Measurements from ENCODE around the gene TXLNB.

Gene TXLNB

GRCh38 chr6:139198529-139199288 lies 93.1 kb downstream of the TXLNB start:
- WGBS, 2 experiments (ENCODE audit: insufficient coverage in 2 of 2) = 87 to 100% methylated on average over 1 to 2 of the region's 4 CpGs
- Histone ChIP-seq H3K4me3 (ENCODE audit: extremely low read depth, insufficient read depth, low read length, poor library complexity, severe bottlenecking) (no peak overlapping the region), H3K9me3 (ENCODE audit: control insufficient read depth, low read length) (no peaks in the 10 kb centered on the region), H3K27ac (ENCODE audit: low read depth, low read length, severe bottlenecking) (no peak overlapping the region), H3K4me1 (ENCODE audit: control insufficient read depth, insufficient read depth, low read length, poor library complexity, severe bottlenecking) (no peaks in the 10 kb centered on the region), H3K36me3 (ENCODE audit: control insufficient read depth, insufficient read depth, low read length) (no peaks in the 10 kb centered on the region)

- Histone ChIP-seq H3K4me3 (ENCODE audit: extremely low read depth, insufficient read depth, low read length, poor library complexity, severe bottlenecking) (no peak overlapping the region), H3K9me3 (ENCODE audit: control insufficient read depth, low read length) (no peaks in the 10 kb centered on the region), H3K36me3 (ENCODE audit: control insufficient read depth, insufficient read depth, low read length) (no peaks in the 10 kb centered on the region), H3K4me1 (ENCODE audit: control insufficient read depth, insufficient read depth, low read length, poor library complexity, severe bottlenecking) (no peaks in the 10 kb centered on the region), H3K27ac (ENCODE audit: low read depth, low read length, severe bottlenecking) (peak overlapping the region; percentile 10)
- WGBS, 2 experiments (ENCODE audit: insufficient coverage in 2 of 2) = 86 to 87% methylated on average over 3 of the region's 3 CpGs
These were observed 97.1 kb downstream of the TXLNB start for GRCh38 chr6:139194740-139195139.

Data from mesodermal cell (in vitro differentiated cells).